SU-DHL-6 (cell line): ENCODE measurements around the gene NMNAT2.

Source experiments
- H2AFZ ChIP-seq: fragments of 200-600 bp; sonication (generic); 2 replicates; pipeline ENCODE4 v1.6.1; 2014; ENCODE audit warnings: low read depth, mild to moderate bottlenecking, moderate library complexity, mixed read lengths, antibody characterized with exemption, low read length; ENCODE audit not compliant: severe bottlenecking
- H3F3A ChIP-seq: fragments of 200-600 bp; shearing (Covaris generic); 2 replicates; pipeline ENCODE4 v1.6.0; 2016; ENCODE audit warnings: antibody characterized with exemption, mild to moderate bottlenecking; ENCODE audit not compliant: insufficient read depth
- H3K27ac ChIP-seq: fragments of 200-600 bp; sonication (generic); 2 replicates; pipeline ENCODE4 v1.5.1; 2016; ENCODE audit warnings: low read depth, mild to moderate bottlenecking, low read length, moderate library complexity, mixed read lengths
- H3K27me3 ChIP-seq: fragments of 200-600 bp; sonication (generic), shearing (Covaris generic); 2 replicates; pipeline ENCODE4 v1.6.0; 2014; ENCODE audit warnings: mild to moderate bottlenecking, low read length
- H3K36me3 ChIP-seq: fragments of 200-600 bp; sonication (generic); 2 replicates; pipeline ENCODE4 v1.6.1; 2014; ENCODE audit warnings: mild to moderate bottlenecking, low read length, mixed read lengths
- H3K4me2 ChIP-seq: fragments of 300-600, 200-600 bp; shearing (Covaris generic), sonication (generic); 2 replicates; pipeline ENCODE4 v1.6.0; 2014; ENCODE audit warnings: low read length, low read depth, mild to moderate bottlenecking; ENCODE audit not compliant: poor library complexity, severe bottlenecking
- H3K4me3 ChIP-seq: fragments of 200-600 bp; sonication (generic); 2 replicates; pipeline ENCODE4 v1.5.1; 2014; ENCODE audit warnings: antibody characterized with exemption, low read length, mild to moderate bottlenecking, mixed read lengths; ENCODE audit not compliant: insufficient read depth, poor library complexity, severe bottlenecking
- H3K79me2 ChIP-seq: fragments of 200-600 bp; sonication (generic); 2 replicates; pipeline ENCODE4 v1.6.1; 2014; ENCODE audit warnings: mild to moderate bottlenecking, low read length, moderate library complexity; ENCODE audit not compliant: insufficient read depth
- H3K9ac ChIP-seq: fragments of 200-600 bp; sonication (generic); 2 replicates; pipeline ENCODE4 v1.7.0; 2014; ENCODE audit warnings: mild to moderate bottlenecking, low read length
- H3K9me2 ChIP-seq: fragments of 200-600 bp; sonication (generic); replicated peaks from 2 replicates; pipeline ENCODE4 v1.6.1; 2014; ENCODE audit warnings: low read length; ENCODE audit not compliant: insufficient read depth
- H3K9me3 ChIP-seq: fragments of 200-600 bp; sonication (generic); 2 replicates; pipeline ENCODE4 v1.6.1; 2014; ENCODE audit warnings: low read length, mixed read lengths; ENCODE audit not compliant: insufficient read depth
- H4K20me1 ChIP-seq: fragments of 200-600 bp; sonication (generic); 2 replicates; pipeline ENCODE4 v1.6.1; 2014; ENCODE audit warnings: low read depth, mild to moderate bottlenecking, antibody characterized with exemption, low read length, moderate library complexity, mixed read lengths
- CTCF ChIP-seq: fragments of 200-600 bp; sonication (generic); IDR thresholded peaks from one replicate; pipeline ENCODE4 v1.5.1; 2017; ENCODE audit warnings: antibody characterized with exemption, mild to moderate bottlenecking, low read length, moderate library complexity; ENCODE audit not compliant: insufficient read depth, poor library complexity, severe bottlenecking
- EZH2phosphoT487 ChIP-seq: fragments of 200-600 bp; sonication (generic), shearing (Covaris generic); conservative IDR thresholded peaks from 2 replicates; pipeline ENCODE4 v1.6.1; 2018; ENCODE audit warnings: mild to moderate bottlenecking, antibody characterized with exemption, low read length, moderate library complexity, mixed read lengths

Gene NMNAT2

GRCh38 chr1:183255073-183255472 lies 163.1 kb downstream of the NMNAT2 start:
- H3K9me3 ChIP-seq: peaks cover 6% of the 10 kb centered on the region; the same call in 1 of the 2 replicates

GRCh38 chr1:183251959-183252450 lies 166.2 kb downstream of the NMNAT2 start:
- H3K27ac ChIP-seq: no peak overlapping the region
- H3K4me2 ChIP-seq: no peak overlapping the region
- H2AFZ ChIP-seq: no peak overlapping the region
- no peak overlapping the region for H3K9ac ChIP-seq
- TF ChIP-seq CTCF (no peak), EZH2phosphoT487 (no peak)
- no peaks in the 10 kb centered on the region for H4K20me1 ChIP-seq
- H3K27me3 ChIP-seq: no peaks in the 10 kb centered on the region
- no peak overlapping the region for H3K4me3 ChIP-seq
- H3K36me3 ChIP-seq: no peaks in the 10 kb centered on the region
- no peaks in the 10 kb centered on the region for H3K79me2 ChIP-seq
- no peaks in the 10 kb centered on the region for H3F3A ChIP-seq
- H3K9me3 ChIP-seq: peaks cover 6% of the 10 kb centered on the region; the same call in 1 of the 2 replicates
- no peaks in the 10 kb centered on the region for H3K9me2 ChIP-seq

More at GRCh38 chr1:183255073-183255472, 163.1 kb downstream of the NMNAT2 start:
- no peaks in the 10 kb centered on the region for H3K27me3 ChIP-seq
- H3K4me3 ChIP-seq: no peak overlapping the region
- H3F3A ChIP-seq: no peaks in the 10 kb centered on the region
- no peaks in the 10 kb centered on the region for H3K79me2 ChIP-seq
- H4K20me1 ChIP-seq: no peaks in the 10 kb centered on the region
- TF ChIP-seq CTCF: no peak
- no peak overlapping the region for H3K27ac ChIP-seq
- H3K9me2 ChIP-seq: no peaks in the 10 kb centered on the region
- no peaks in the 10 kb centered on the region for H3K36me3 ChIP-seq
- no peak overlapping the region for H3K4me2 ChIP-seq
- H3K9ac ChIP-seq: no peak overlapping the region
- H2AFZ ChIP-seq: no peak overlapping the region

GRCh38 chr1:183251101-183251958 lies 166.8 kb downstream of the NMNAT2 start:
- H4K20me1 ChIP-seq: no peaks in the 10 kb centered on the region
- H3K79me2 ChIP-seq: no peaks in the 10 kb centered on the region
- H3F3A ChIP-seq: no peaks in the 10 kb centered on the region
- H3K27me3 ChIP-seq: no peaks in the 10 kb centered on the region
- H3K27ac ChIP-seq: no peak overlapping the region
- H3K9me3 ChIP-seq: peaks cover 6% of the 10 kb centered on the region; the same call in 1 of the 2 replicates
- H3K9ac ChIP-seq: no peak overlapping the region
- no peak overlapping the region for H2AFZ ChIP-seq
- no peaks in the 10 kb centered on the region for H3K36me3 ChIP-seq
- TF ChIP-seq CTCF: no peak
- no peak for TF ChIP-seq EZH2phosphoT487
- no peak overlapping the region for H3K4me3 ChIP-seq
- H3K4me2 ChIP-seq: no peak overlapping the region
- no peaks in the 10 kb centered on the region for H3K9me2 ChIP-seq
